Measurements from ENCODE around the gene HSDL1. TPM values are rescaled to one million over a fixed set of nuclear protein-coding genes. Genes with fewer than 3 reads are reported as not detected.

Gene HSDL1
- total RNA-seq, 1 donor from 2014 or later, result 22.5 TPM

Other genes with a start within 250 kb of the HSDL1 start
- gene MLYCD, start 246.1 kb downstream of the HSDL1 start, total RNA-seq, result 9.1 TPM
- gene OSGIN1, start 191.9 kb downstream of the HSDL1 start, total RNA-seq, result 9.8 TPM
- gene NECAB2, start 176.9 kb downstream of the HSDL1 start, total RNA-seq, result 0.44 TPM
- gene SLC38A8, start 102.4 kb downstream of the HSDL1 start, total RNA-seq, result not detected
- 94.7 TPM for gene MBTPS1, start 28.2 kb downstream of the HSDL1 start, total RNA-seq
- gene DNAAF1, start 131 bp upstream of the HSDL1 start, total RNA-seq, result 18.8 TPM
- gene TAF1C, start 41.9 kb upstream of the HSDL1 start, total RNA-seq, result 60.6 TPM
- gene ADAD2, start 46.0 kb upstream of the HSDL1 start, total RNA-seq, result not detected
- not detected for gene KCNG4, start 94.8 kb upstream of the HSDL1 start, total RNA-seq
- gene WFDC1, start 149.7 kb upstream of the HSDL1 start, total RNA-seq, result 18.0 TPM
- 56.2 TPM for gene ATP2C2, start 223.4 kb upstream of the HSDL1 start, total RNA-seq